ENCODE results near the gene PAX5. TPM values are rescaled to one million over a fixed set of nuclear protein-coding genes. Genes with fewer than 3 reads are reported as not detected.

Gene PAX5
- total RNA-seq, 1 donor from 2014 or later, result not detected

DNA sequence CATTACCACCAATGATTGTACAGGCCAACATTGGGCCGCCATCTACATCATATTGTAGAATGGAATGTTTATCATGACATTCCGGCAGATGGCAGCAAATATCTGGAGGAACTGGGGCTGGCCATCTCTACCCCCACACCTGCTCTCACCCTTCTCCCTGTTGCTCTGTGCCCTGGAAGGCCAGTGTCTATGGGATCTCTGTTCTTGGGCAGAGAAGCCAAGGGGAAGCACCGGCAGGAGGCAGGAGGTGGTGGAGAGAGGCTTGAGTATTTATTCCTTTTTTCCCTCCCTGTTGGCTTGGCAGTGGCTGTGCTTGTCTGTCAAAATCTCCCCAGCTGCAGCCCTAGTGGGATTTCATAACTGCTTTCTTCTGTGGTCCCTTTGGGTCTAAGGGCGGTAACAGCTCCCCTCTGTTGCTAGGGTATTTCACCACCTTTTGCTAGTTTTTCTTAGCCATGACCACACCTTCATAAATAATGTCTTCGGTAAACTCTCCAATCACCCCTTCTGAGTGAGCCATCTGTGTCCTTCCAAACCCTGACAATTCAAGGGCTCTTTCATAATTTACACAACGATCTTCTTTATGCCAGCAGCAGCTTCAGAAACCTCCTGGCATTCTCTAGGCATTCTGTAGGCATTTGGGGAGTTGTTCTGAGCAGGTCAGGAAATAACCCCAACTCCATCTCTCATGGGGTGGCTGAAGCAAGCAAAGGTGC lies 235.6 kb downstream of the PAX5 start:
- Histone ChIP-seq H3K9ac (ENCODE audit: low read depth in 1 of 3, low read length in 3 of 3) (no peak overlapping the region), H3K27me3 (ENCODE audit: control insufficient read depth in 3 of 3, insufficient read depth in 3 of 3, low read length in 3 of 3) (peaks cover 10 to 19% (median 17%) of the 10 kb centered on the region in 3 donors), H3K4me1 (ENCODE audit: control insufficient read depth in 3 of 3, insufficient read depth in 3 of 3, low read length in 3 of 3) (no peaks in the 10 kb centered on the region), H3K4me3 (ENCODE audit: low read length in 3 of 3) (no peak overlapping the region), H3K36me3 (ENCODE audit: control insufficient read depth in 3 of 3, insufficient read depth in 3 of 3, low read length in 3 of 3) (no peaks in the 10 kb centered on the region), H3K9me3 (ENCODE audit: control insufficient read depth in 3 of 3, low read length in 3 of 3) (peaks cover 0 to 6% (median 3%) of the 10 kb centered on the region in 3 donors), H3K27ac (ENCODE audit: low read depth, low read length) (no peak overlapping the region)

DNA sequence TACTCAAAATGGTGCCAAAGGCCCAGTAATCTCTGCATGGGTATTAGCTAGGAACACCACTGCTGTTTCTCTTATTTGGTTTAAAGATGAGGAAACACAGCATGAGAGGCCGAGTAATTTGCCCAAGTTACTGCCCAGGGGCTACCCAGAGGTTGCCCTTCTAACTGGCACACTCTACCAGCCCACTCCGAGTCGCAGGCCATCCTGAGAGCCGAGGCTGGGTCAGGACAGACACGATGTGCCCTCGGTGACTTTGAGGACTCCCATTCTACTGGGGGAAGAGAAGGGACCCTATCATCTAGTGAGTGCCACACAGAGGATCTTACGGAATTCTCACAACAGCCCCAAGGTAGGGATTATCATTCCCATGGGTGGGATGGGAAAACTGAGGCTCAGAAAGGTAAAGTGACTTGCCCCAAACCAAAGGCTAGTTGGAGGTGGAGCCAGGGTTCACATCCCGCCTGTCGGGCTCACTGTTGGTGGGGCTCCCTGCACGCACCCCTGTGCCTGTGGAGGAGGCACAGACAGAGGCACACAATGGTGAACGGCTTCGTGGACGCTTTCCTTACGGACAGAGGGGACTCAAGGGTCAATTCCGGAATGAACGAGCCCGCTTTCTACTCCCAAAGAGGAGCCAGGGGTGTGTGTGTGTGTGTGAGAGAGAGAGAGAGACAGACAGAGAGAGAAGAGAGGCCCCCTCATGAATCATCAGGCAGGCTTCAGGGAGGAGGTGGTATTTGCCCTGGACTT lies 236.4 kb downstream of the PAX5 start:
- no peak overlapping the region for H3K9ac ChIP-seq (ENCODE audit: low read depth in 1 of 3, low read length in 3 of 3)
- no peaks in the 10 kb centered on the region for H3K36me3 ChIP-seq (ENCODE audit: control insufficient read depth in 3 of 3, insufficient read depth in 3 of 3, low read length in 3 of 3)
- peaks cover 0 to 11% (median 3%) of the 10 kb centered on the region in 3 donors for H3K9me3 ChIP-seq (ENCODE audit: control insufficient read depth in 3 of 3, low read length in 3 of 3)
- no peak overlapping the region for H3K27ac ChIP-seq (ENCODE audit: low read depth, low read length)
- peaks cover 9 to 15% (median 12%) of the 10 kb centered on the region in 3 donors for H3K27me3 ChIP-seq (ENCODE audit: control insufficient read depth in 3 of 3, insufficient read depth in 3 of 3, low read length in 3 of 3)
- no peaks in the 10 kb centered on the region for H3K4me1 ChIP-seq (ENCODE audit: control insufficient read depth in 3 of 3, insufficient read depth in 3 of 3, low read length in 3 of 3)
- no peak overlapping the region for H3K4me3 ChIP-seq (ENCODE audit: low read length in 3 of 3)

DNA sequence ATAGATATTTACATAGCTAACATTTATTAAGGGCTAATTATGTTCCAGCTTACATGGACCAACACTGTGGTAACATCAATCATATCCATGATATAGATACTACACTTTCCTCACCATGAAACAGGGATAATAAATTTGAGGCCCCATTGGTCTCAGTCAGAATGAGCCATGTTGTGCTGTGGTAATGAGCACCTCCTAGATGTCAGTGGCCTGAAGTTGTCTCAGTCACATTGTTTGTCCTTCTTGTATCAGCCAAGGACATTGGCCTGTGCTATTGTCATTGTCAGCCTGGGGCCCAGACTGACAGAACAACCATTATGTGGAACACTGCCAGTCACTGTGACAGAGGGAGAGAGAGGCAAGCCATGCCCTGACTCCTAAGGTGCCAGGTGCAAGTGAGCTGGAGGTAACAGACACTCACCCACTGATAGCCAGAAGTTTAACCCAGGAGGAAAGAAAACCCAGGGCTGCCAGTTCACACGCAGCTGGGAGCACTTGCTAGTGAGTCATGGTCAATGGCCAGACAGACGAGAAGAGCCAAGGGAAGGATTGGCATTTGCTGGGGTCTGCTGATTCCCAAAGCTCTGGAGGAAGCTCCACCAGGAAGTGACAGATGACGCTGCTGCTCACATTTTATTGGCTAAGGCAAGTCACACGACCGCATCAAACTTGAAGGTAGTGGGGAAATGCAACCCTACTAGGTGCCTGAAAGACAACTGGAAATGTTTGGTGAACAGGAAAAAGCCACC lies 237.2 kb downstream of the PAX5 start:
- peaks cover 3 to 8% (median 7%) of the 10 kb centered on the region in 3 donors for H3K27me3 ChIP-seq (ENCODE audit: control insufficient read depth in 3 of 3, insufficient read depth in 3 of 3, low read length in 3 of 3)

DNA sequence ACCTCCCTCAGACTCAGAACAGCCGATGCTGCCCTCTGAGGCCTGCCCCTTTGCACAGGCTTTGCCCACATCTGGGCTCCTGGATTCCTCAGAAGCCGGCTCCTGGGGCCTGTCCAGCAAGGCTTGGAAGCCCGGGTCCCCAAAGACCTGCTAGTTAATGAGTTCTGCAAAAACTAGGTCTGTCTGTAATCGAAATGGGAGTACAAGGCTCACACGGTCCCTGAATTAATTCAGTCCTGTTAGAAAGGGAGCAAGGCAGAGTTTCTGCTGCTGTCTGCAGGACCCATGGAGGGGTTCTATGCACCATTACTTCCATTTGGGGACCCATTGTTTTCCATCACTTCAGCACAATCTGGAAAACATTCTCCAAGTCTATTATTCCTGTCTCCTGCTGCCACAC lies 239.6 kb downstream of the PAX5 start:
- H3K4me1 ChIP-seq (ENCODE audit: control insufficient read depth in 3 of 3, insufficient read depth in 3 of 3, low read length in 3 of 3), result no peaks in the 10 kb centered on the region
- H3K27ac ChIP-seq (ENCODE audit: low read depth, low read length), result no peak overlapping the region
- H3K9ac ChIP-seq (ENCODE audit: low read depth in 1 of 3, low read length in 3 of 3), result no peak overlapping the region
- H3K27me3 ChIP-seq (ENCODE audit: control insufficient read depth in 3 of 3, insufficient read depth in 3 of 3, low read length in 3 of 3), result no peaks in the 10 kb centered on the region
- H3K9me3 ChIP-seq (ENCODE audit: control insufficient read depth in 3 of 3, low read length in 3 of 3), result peaks cover 0 to 11% (median 3%) of the 10 kb centered on the region in 3 donors
- no peak overlapping the region for H3K4me3 ChIP-seq (ENCODE audit: low read length in 3 of 3)
- no peaks in the 10 kb centered on the region for H3K36me3 ChIP-seq (ENCODE audit: control insufficient read depth in 3 of 3, insufficient read depth in 3 of 3, low read length in 3 of 3)

More for the DNA sequence above, 237.2 kb downstream of the PAX5 start:
- Histone ChIP-seq H3K27ac (ENCODE audit: low read depth, low read length) (no peak overlapping the region), H3K9me3 (ENCODE audit: control insufficient read depth in 3 of 3, low read length in 3 of 3) (peaks cover 0 to 11% (median 3%) of the 10 kb centered on the region in 3 donors), H3K4me1 (ENCODE audit: control insufficient read depth in 3 of 3, insufficient read depth in 3 of 3, low read length in 3 of 3) (no peaks in the 10 kb centered on the region), H3K4me3 (ENCODE audit: low read length in 3 of 3) (no peak overlapping the region), H3K9ac (ENCODE audit: low read depth in 1 of 3, low read length in 3 of 3) (no peak overlapping the region), H3K36me3 (ENCODE audit: control insufficient read depth in 3 of 3, insufficient read depth in 3 of 3, low read length in 3 of 3) (no peaks in the 10 kb centered on the region)

GRCh38 chr9:36793277-36793676 lies 240.8 kb downstream of the PAX5 start:
- Histone ChIP-seq H3K4me1 (ENCODE audit: control insufficient read depth in 3 of 3, insufficient read depth in 3 of 3, low read length in 3 of 3) (no peaks in the 10 kb centered on the region), H3K4me3 (ENCODE audit: low read length in 3 of 3) (no peak overlapping the region), H3K27me3 (ENCODE audit: control insufficient read depth in 3 of 3, insufficient read depth in 3 of 3, low read length in 3 of 3) (no peaks in the 10 kb centered on the region), H3K27ac (ENCODE audit: low read depth, low read length) (no peak overlapping the region), H3K9ac (ENCODE audit: low read depth in 1 of 3, low read length in 3 of 3) (no peak overlapping the region), H3K36me3 (ENCODE audit: control insufficient read depth in 3 of 3, insufficient read depth in 3 of 3, low read length in 3 of 3) (no peaks in the 10 kb centered on the region), H3K9me3 (ENCODE audit: control insufficient read depth in 3 of 3, low read length in 3 of 3) (peaks cover 0 to 11% (median 3%) of the 10 kb centered on the region in 3 donors)

DNA sequence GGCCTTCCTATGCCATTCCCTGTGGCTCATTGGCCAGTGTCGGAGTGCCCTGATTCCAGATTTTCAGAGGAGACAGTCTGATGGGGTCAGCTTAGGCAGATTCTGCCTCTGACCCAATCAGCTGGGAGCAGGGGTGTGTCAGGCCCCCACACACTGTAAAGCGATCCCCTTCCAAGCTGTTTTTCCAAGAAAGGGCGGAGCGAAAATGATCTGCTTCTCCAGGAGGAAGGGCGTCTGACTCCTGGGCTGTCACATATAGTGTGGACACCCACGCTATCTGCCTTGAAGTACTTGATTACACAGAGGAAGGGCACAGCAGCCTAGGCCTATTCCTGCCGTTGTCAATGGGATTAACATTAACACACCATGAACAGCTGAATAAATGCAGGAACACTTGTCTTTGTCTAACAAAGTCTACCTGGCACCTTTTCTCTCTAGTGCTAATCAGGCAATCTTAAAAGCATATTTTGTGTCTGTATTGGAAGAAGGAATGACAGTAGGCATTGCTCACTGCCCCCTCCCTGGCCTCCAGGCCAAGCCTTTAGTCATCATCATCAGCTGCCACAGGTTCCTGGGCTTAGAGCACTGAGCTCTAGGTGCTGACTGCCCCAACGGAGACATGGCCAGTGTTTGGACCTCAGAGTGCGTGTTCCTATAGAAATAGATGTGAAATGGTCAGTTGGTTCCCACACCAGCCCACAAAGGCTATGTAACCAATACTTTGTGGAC lies 242.7 kb downstream of the PAX5 start:
- no peaks in the 10 kb centered on the region for H3K27me3 ChIP-seq (ENCODE audit: control insufficient read depth in 3 of 3, insufficient read depth in 3 of 3, low read length in 3 of 3)
- H3K4me1 ChIP-seq (ENCODE audit: control insufficient read depth in 3 of 3, insufficient read depth in 3 of 3, low read length in 3 of 3), result no peaks in the 10 kb centered on the region
- no peak overlapping the region for H3K9ac ChIP-seq (ENCODE audit: low read depth in 1 of 3, low read length in 3 of 3)
- peaks cover 0 to 11% (median 3%) of the 10 kb centered on the region in 3 donors for H3K9me3 ChIP-seq (ENCODE audit: control insufficient read depth in 3 of 3, low read length in 3 of 3)
- no peaks in the 10 kb centered on the region for H3K36me3 ChIP-seq (ENCODE audit: control insufficient read depth in 3 of 3, insufficient read depth in 3 of 3, low read length in 3 of 3)
- no peak overlapping the region for H3K27ac ChIP-seq (ENCODE audit: low read depth, low read length)
- H3K4me3 ChIP-seq (ENCODE audit: low read length in 3 of 3), result no peak overlapping the region

GRCh38 chr9:36789886-36790285 lies 244.2 kb downstream of the PAX5 start:
- peaks cover 0 to 6% (median 6%) of the 10 kb centered on the region in 3 donors for H3K27me3 ChIP-seq (ENCODE audit: control insufficient read depth in 3 of 3, insufficient read depth in 3 of 3, low read length in 3 of 3)
- H3K36me3 ChIP-seq (ENCODE audit: control insufficient read depth in 3 of 3, insufficient read depth in 3 of 3, low read length in 3 of 3), result no peaks in the 10 kb centered on the region
- no peaks in the 10 kb centered on the region for H3K4me1 ChIP-seq (ENCODE audit: control insufficient read depth in 3 of 3, insufficient read depth in 3 of 3, low read length in 3 of 3)
- no peak overlapping the region for H3K27ac ChIP-seq (ENCODE audit: low read depth, low read length)
- peaks cover 0 to 11% (median 3%) of the 10 kb centered on the region in 3 donors for H3K9me3 ChIP-seq (ENCODE audit: control insufficient read depth in 3 of 3, low read length in 3 of 3)
- no peak overlapping the region for H3K9ac ChIP-seq (ENCODE audit: low read depth in 1 of 3, low read length in 3 of 3)
- H3K4me3 ChIP-seq (ENCODE audit: low read length in 3 of 3), result no peak overlapping the region

- Histone ChIP-seq H3K4me1 (ENCODE audit: control insufficient read depth in 3 of 3, insufficient read depth in 3 of 3, low read length in 3 of 3) (no peaks in the 10 kb centered on the region), H3K36me3 (ENCODE audit: control insufficient read depth in 3 of 3, insufficient read depth in 3 of 3, low read length in 3 of 3) (no peaks in the 10 kb centered on the region), H3K9me3 (ENCODE audit: control insufficient read depth in 3 of 3, low read length in 3 of 3) (peaks cover 0 to 5% (median 0%) of the 10 kb centered on the region in 3 donors), H3K9ac (ENCODE audit: low read depth in 1 of 3, low read length in 3 of 3) (no peak overlapping the region), H3K27me3 (ENCODE audit: control insufficient read depth in 3 of 3, insufficient read depth in 3 of 3, low read length in 3 of 3) (peaks cover 0 to 17% (median 9%) of the 10 kb centered on the region in 3 donors), H3K27ac (ENCODE audit: low read depth, low read length) (no peak overlapping the region), H3K4me3 (ENCODE audit: low read length in 3 of 3) (no peak overlapping the region)
Observed at GRCh38 chr9:36788534-36788933, 245.5 kb downstream of the PAX5 start.

DNA sequence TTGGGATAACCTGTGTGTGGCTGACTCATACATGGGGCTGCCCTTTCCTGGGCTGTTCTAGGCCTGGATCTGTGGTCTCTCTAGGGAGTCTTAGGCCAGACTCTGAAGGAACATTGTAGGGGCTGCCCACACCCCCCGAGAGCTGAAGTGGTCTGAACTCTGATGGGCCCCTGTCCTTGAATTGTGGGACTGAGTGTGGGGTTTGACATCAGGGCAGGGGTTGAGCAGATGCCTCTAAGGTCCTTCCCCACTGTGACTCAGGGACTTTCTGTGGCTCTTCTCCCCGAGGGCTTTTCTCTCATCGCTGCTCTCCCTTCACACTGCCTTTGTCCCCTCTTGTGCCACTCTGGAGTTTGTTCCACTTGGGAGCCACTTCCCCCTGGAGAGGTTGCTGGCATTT lies 246.4 kb downstream of the PAX5 start:
- no peaks in the 10 kb centered on the region for H3K36me3 ChIP-seq (ENCODE audit: control insufficient read depth in 3 of 3, insufficient read depth in 3 of 3, low read length in 3 of 3)
- no peak overlapping the region for H3K4me3 ChIP-seq (ENCODE audit: low read length in 3 of 3)
- no peaks in the 10 kb centered on the region for H3K4me1 ChIP-seq (ENCODE audit: control insufficient read depth in 3 of 3, insufficient read depth in 3 of 3, low read length in 3 of 3)
- H3K9ac ChIP-seq (ENCODE audit: low read depth in 1 of 3, low read length in 3 of 3), result no peak overlapping the region
- no peak overlapping the region for H3K27ac ChIP-seq (ENCODE audit: low read depth, low read length)
- peaks cover 0 to 17% (median 10%) of the 10 kb centered on the region in 3 donors for H3K27me3 ChIP-seq (ENCODE audit: control insufficient read depth in 3 of 3, insufficient read depth in 3 of 3, low read length in 3 of 3)
- H3K9me3 ChIP-seq (ENCODE audit: control insufficient read depth in 3 of 3, low read length in 3 of 3), result no peaks in the 10 kb centered on the region
